WTC11 (cell line): Measurements from ENCODE around the gene PLEKHA6.

Source experiments
- AR ChIP-seq: fragments of 250-450 bp; sonication (Bioruptor Pico); IDR thresholded peaks from 2 replicates; pipeline ENCODE4 v1.9.0; 2021; ENCODE audit warnings: mild to moderate bottlenecking
- CREB1 ChIP-seq: sonication (generic); formaldehyde crosslinking; IDR thresholded peaks from 2 replicates; pipeline ENCODE4 v1.8.0; 2023; ENCODE audit warnings: mild to moderate bottlenecking, missing genetic modification reagents
- ELF4 ChIP-seq: sonication (generic); formaldehyde crosslinking; IDR thresholded peaks from 2 replicates; pipeline ENCODE4 v1.8.1; 2022; ENCODE audit warnings: low read depth, mild to moderate bottlenecking, moderate library complexity, missing genetic modification reagents
- ESRRA ChIP-seq: sonication (generic); formaldehyde crosslinking; IDR thresholded peaks from 2 replicates; pipeline ENCODE4 v1.8.1; 2022; ENCODE audit warnings: mild to moderate bottlenecking, missing genetic modification reagents, borderline replicate concordance
- FOXJ3 ChIP-seq: sonication (generic); formaldehyde crosslinking; IDR thresholded peaks from 2 replicates; pipeline ENCODE4 v1.9.0; 2021; ENCODE audit warnings: missing genetic modification reagents, mild to moderate bottlenecking, borderline replicate concordance
- NFE2L1 ChIP-seq: sonication (generic); formaldehyde crosslinking; IDR thresholded peaks from 2 replicates; pipeline ENCODE4 v1.8.1; 2023; ENCODE audit warnings: missing genetic modification reagents
- NFYB ChIP-seq: sonication (generic); formaldehyde crosslinking; conservative IDR thresholded peaks from 2 replicates; pipeline ENCODE4 v1.8.0; 2022; ENCODE audit warnings: low read depth, missing genetic modification reagents
- NR1H2 ChIP-seq: sonication (generic); formaldehyde crosslinking; IDR thresholded peaks from 2 replicates; pipeline ENCODE4 v1.9.0; 2021; ENCODE audit warnings: mild to moderate bottlenecking, moderate library complexity, missing genetic modification reagents
- ZNF423 ChIP-seq: fragments of 250-450 bp; sonication (Bioruptor Pico); IDR thresholded peaks from 2 replicates; pipeline ENCODE4 v2.1.2; 2022; ENCODE audit warnings: mild to moderate bottlenecking, moderate library complexity
- TF ChIP-seq, protein P1 (sequence below): sonication (generic); formaldehyde crosslinking; IDR thresholded peaks from 2 replicates; pipeline ENCODE4 v1.8.1; 2023; ENCODE audit warnings: mild to moderate bottlenecking, missing genetic modification reagents, moderate library complexity
- TF ChIP-seq, protein P2 (sequence below): fragments of 250-450 bp; sonication (Bioruptor Pico); IDR thresholded peaks from 2 replicates; pipeline ENCODE4 v1.9.0; 2021; ENCODE audit warnings: moderate library complexity, mild to moderate bottlenecking, inconsistent platforms, borderline replicate concordance
- TF ChIP-seq, protein P3 (sequence below): sonication (generic); formaldehyde crosslinking; IDR thresholded peaks from 2 replicates; pipeline ENCODE4 v1.8.1; 2022; ENCODE audit warnings: low read depth, missing genetic modification reagents, borderline replicate concordance
- TF ChIP-seq, protein P4 (sequence below): fragments of 200-600 bp; IDR thresholded peaks from 2 replicates; pipeline ENCODE4 v1.8.0; 2022; ENCODE audit warnings: antibody characterized with exemption

DNA sequence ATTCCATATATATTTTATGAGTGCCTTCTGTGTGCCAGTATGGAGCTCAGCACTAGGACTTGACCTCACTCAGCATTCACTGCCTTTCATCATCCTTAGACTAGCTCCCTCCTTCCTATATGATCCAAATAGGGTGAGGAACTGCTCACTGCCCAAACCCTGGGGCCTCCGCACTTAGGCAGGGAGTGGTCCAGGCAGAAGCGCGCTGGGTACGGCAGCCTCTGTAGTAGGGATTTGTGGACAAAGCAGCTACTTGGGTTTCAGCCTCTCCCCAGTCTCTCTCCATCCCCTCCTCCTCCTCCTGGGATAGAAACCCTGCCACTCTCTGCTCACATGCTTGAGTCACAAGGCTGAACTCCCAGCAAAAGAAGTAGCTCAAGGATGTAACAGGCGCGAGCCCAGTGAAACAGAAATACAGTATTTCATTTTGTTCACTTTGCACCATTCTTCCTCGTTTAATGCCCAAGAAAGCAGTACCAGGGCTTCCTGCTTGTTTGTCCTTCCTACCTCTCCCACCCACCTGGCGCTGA is 32.9 kb downstream of the PLEKHA6 start:
- TF ChIP-seq NR1H2 (CRISPR knock-in tag) (no peak), ELF4 (CRISPR knock-in tag) (no peak), ESRRA (CRISPR knock-in tag) (no peak), NFE2L1 (CRISPR knock-in tag) (no peak), ZNF423 (CRISPR knock-in tag) (no peak), CREB1 (CRISPR knock-in tag) (no peak), AR (CRISPR knock-in tag) (no peak), FOXJ3 (CRISPR knock-in tag) (no peak), NFYB (CRISPR knock-in tag) (no peak)
- TF ChIP-seq, protein P1, sequence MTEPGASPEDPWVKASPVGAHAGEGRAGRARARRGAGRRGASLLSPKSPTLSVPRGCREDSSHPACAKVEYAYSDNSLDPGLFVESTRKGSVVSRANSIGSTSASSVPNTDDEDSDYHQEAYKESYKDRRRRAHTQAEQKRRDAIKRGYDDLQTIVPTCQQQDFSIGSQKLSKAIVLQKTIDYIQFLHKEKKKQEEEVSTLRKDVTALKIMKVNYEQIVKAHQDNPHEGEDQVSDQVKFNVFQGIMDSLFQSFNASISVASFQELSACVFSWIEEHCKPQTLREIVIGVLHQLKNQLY (CRISPR knock-in tag), result no peak
- TF ChIP-seq, protein P2, sequence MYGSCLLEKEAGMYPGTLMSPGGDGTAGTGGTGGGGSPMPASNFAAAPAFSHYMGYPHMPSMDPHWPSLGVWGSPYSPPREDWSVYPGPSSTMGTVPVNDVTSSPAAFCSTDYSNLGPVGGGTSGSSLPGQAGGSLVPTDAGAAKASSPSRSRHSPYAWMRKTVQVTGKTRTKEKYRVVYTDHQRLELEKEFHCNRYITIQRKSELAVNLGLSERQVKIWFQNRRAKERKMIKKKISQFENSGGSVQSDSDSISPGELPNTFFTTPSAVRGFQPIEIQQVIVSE (CRISPR knock-in tag), result no peak
- TF ChIP-seq, protein P3, sequence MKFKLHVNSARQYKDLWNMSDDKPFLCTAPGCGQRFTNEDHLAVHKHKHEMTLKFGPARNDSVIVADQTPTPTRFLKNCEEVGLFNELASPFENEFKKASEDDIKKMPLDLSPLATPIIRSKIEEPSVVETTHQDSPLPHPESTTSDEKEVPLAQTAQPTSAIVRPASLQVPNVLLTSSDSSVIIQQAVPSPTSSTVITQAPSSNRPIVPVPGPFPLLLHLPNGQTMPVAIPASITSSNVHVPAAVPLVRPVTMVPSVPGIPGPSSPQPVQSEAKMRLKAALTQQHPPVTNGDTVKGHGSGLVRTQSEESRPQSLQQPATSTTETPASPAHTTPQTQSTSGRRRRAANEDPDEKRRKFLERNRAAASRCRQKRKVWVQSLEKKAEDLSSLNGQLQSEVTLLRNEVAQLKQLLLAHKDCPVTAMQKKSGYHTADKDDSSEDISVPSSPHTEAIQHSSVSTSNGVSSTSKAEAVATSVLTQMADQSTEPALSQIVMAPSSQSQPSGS (CRISPR knock-in tag), result no peak
- TF ChIP-seq, protein P4, sequence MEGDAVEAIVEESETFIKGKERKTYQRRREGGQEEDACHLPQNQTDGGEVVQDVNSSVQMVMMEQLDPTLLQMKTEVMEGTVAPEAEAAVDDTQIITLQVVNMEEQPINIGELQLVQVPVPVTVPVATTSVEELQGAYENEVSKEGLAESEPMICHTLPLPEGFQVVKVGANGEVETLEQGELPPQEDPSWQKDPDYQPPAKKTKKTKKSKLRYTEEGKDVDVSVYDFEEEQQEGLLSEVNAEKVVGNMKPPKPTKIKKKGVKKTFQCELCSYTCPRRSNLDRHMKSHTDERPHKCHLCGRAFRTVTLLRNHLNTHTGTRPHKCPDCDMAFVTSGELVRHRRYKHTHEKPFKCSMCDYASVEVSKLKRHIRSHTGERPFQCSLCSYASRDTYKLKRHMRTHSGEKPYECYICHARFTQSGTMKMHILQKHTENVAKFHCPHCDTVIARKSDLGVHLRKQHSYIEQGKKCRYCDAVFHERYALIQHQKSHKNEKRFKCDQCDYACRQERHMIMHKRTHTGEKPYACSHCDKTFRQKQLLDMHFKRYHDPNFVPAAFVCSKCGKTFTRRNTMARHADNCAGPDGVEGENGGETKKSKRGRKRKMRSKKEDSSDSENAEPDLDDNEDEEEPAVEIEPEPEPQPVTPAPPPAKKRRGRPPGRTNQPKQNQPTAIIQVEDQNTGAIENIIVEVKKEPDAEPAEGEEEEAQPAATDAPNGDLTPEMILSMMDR, result no peak
